Ascending aorta (tissue), 2 donors: Measurements from ENCODE around the gene GSAP. TPM values are rescaled to one million over a fixed set of nuclear protein-coding genes. Genes with fewer than 3 reads are reported as not detected.

Experiments
- DNase-seq, 2 donors: peaks; one replicate each; pipeline ENCODE4 v3.0.0-alpha.2; 2019; ENCODE audit warnings: low spot score in 2 of 2
- H3K27ac ChIP-seq, 2 donors: fragments of 200-600 bp; sonication (generic); one replicate each; pipeline ENCODE4 v1.5.1; 2016 to 2017; ENCODE audit warnings: mild to moderate bottlenecking in 1 of 2
- H3K27me3 ChIP-seq: fragments of 200-600 bp; sonication (generic); one replicate; pipeline ENCODE4 v1.5.1; 2017
- H3K36me3 ChIP-seq, 2 donors: fragments of 200-600 bp; sonication (generic); one replicate each; pipeline ENCODE4 v1.5.1; 2016
- H3K4me1 ChIP-seq, 2 donors: fragments of 200-600 bp; sonication (generic); one replicate each; pipeline ENCODE4 v1.5.1; 2016 to 2017; ENCODE audit warnings: mild to moderate bottlenecking in 1 of 2
- H3K4me3 ChIP-seq, 2 donors: fragments of 200-600 bp; sonication (generic); one replicate each; pipeline ENCODE4 v1.5.1; 2016 to 2017; ENCODE audit warnings: mild to moderate bottlenecking in 1 of 2
- H3K9me3 ChIP-seq, 2 donors: fragments of 200-600 bp; sonication (generic); one replicate each; pipeline ENCODE4 v1.5.1; 2016
- intact Hi-C: fragments of 100-400 bp; cut with DNase I; formaldehyde crosslinking; loops from one replicate; pipeline ENCODE4 v1.15.1; 2023
- total RNA-seq: library from RNA; depleted of rRNA; stranded (reverse); fragments of >200 nt; gene quantifications from one replicate; pipeline ENCODE4 v1.1.0, GENCODE V29; 2016
- TF ChIP-seq, protein P1 (sequence below), 3 experiments: fragments of 200-600 bp in 2 of 3; fragments of 450-650 bp in 1 of 3; sonication (generic) in 2 of 3; IDR thresholded peaks; one replicate each; pipeline ENCODE4 v1.5.1; 2016 to 2019; ENCODE audit warnings: antibody characterized with exemption in 3 of 3, mild to moderate bottlenecking in 1 of 3, moderate library complexity in 1 of 3

GSAP gene
- total RNA-seq, 1 donor from 2014 or later = 10.9 TPM

DNA sequence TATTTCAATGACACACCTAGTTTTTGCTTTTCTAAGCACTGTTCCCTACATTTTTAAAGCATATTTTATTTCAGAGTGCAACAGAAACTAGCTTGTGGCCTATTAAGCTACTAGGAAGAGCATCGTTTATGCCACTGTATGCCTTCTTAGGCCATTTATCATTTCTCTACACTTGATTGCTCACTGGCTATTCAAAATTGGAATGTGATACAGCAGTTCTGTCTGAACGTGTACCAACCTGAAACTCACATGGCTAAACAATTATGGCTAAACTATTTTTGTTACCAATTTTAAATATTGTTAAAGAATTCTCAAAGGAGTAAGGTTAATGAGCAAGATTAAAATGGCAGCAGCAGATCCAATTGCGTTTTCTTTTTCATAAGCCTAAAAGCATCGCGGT lies 105.2 kb downstream of the GSAP start:
- intact Hi-C loops = no loop called here
- no peak for DNase-seq
- peaks cover 9 to 33% of the 10 kb centered on the region in 2 donors for H3K4me1 ChIP-seq
- H3K9me3 ChIP-seq = no peaks in the 10 kb centered on the region
- H3K27me3 ChIP-seq = no peaks in the 10 kb centered on the region
- TF ChIP-seq, protein P1, sequence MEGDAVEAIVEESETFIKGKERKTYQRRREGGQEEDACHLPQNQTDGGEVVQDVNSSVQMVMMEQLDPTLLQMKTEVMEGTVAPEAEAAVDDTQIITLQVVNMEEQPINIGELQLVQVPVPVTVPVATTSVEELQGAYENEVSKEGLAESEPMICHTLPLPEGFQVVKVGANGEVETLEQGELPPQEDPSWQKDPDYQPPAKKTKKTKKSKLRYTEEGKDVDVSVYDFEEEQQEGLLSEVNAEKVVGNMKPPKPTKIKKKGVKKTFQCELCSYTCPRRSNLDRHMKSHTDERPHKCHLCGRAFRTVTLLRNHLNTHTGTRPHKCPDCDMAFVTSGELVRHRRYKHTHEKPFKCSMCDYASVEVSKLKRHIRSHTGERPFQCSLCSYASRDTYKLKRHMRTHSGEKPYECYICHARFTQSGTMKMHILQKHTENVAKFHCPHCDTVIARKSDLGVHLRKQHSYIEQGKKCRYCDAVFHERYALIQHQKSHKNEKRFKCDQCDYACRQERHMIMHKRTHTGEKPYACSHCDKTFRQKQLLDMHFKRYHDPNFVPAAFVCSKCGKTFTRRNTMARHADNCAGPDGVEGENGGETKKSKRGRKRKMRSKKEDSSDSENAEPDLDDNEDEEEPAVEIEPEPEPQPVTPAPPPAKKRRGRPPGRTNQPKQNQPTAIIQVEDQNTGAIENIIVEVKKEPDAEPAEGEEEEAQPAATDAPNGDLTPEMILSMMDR (IDR thresholded peaks at IDR 0.05) = no peak
- no peak overlapping the region for H3K4me3 ChIP-seq
- H3K27ac ChIP-seq = peak overlapping the region; percentile 57 to 63
- H3K36me3 ChIP-seq = peaks cover 0 to 3% of the 10 kb centered on the region in 2 donors

DNA sequence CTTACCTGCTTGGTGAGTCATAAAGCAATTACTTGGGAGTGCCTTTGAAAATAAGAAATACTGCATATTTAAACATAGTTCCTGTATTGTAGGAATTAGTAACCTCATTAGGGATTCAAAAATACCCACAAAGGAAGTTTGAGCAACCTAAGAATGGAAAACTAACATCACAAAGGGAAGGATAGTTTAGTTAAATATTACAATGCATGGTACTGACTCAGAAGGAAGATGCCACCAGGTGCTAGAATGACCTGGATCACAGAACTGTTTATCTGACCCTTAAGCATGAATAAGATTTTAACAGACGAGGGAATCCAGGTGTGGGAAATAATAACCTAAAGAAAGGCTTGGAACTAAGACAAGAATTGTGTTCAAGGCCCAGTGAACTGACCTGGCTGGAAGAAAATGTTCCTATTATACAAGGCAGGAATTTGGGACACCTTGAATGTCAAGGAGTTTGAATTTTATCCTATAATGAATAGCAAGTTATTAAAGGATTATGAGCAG lies 106.4 kb downstream of the GSAP start:
- H3K9me3 ChIP-seq = no peaks in the 10 kb centered on the region
- intact Hi-C loops = no loop called here
- peaks cover 0 to 3% of the 10 kb centered on the region in 2 donors for H3K36me3 ChIP-seq
- TF ChIP-seq, protein P1 (IDR thresholded peaks at IDR 0.05) = no peak
- H3K4me1 ChIP-seq = peaks cover 9 to 36% of the 10 kb centered on the region in 2 donors
- no peaks in the 10 kb centered on the region for H3K27me3 ChIP-seq
- no peak for DNase-seq
- no peak overlapping the region for H3K4me3 ChIP-seq
- H3K27ac ChIP-seq = peak overlapping the region; percentile 57 to 63

DNA sequence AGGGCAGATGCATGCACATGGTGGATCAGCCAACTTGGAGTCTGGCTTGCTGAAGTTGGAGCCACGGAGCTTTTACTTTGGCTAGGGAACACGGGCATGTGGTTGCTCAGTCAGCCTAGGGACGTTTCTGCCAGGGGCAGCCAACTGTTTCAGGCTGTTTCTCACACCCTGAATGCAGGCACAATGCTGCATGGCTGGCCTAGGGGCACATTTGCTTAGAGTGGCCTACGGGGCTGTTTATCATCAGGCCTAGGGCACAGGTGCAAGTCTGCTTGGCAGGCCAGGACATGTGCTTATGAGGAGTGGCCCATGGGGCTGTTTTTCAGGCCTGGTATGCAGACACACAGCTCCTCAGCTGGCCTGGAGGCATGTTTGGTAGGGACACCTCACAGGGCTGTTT lies 107.4 kb downstream of the GSAP start:
- intact Hi-C loops = no loop called here
- TF ChIP-seq, protein P1 (IDR thresholded peaks at IDR 0.05) = no peak
- DNase-seq = no peak
- Histone ChIP-seq H3K27ac (peak overlapping the region; percentile 57 to 63), H3K4me1 (peaks cover 5 to 28% of the 10 kb centered on the region in 2 donors), H3K27me3 (no peaks in the 10 kb centered on the region), H3K36me3 (peaks cover 0 to 3% of the 10 kb centered on the region in 2 donors), H3K9me3 (no peaks in the 10 kb centered on the region), H3K4me3 (no peak overlapping the region)

DNA sequence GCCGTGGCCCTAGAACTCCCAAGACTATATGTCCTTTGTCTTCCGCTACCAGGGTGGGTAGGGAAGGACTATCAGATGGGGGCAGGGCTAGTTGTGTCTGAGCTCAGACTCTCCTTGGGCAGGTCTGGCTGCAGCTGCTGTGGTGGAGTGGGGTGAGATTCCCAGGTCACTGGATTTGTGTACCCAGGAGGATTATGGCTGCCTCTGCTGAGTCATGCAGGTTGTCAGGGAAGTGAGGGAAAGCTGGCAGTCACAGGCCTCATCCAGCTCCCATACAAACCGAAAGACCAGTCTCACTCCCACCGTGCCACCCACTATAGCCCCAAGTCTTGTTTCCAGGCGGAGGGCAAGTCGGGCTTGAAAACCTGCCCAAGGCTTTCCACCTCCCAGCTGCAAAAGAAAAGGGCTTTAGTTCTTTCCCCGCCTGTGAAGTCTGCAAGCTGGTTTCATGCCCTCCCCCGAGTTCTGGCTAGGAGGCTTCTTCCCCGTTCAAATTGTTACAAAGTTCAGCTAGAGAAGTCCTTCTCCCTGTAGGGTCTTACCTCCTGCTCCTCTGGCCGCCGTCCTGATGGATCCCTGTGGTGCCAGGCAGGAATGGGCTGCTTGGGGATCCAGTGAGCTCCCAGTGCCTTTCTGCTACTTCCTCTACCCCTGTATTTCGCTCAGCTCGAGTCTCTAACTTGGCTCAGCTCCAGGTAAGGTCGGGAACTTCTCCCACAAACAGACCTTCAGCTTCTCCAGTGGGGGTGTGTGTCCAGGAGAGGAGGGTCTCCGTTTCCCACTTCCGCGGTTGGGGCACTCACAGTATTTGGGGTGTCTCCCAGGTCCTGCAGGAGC lies 109.7 kb downstream of the GSAP start:
- no peak overlapping the region for H3K4me3 ChIP-seq
- H3K27ac ChIP-seq = peak overlapping the region; percentile 10 to 43
- TF ChIP-seq, protein P1 (IDR thresholded peaks at IDR 0.05) = no peak

DNA sequence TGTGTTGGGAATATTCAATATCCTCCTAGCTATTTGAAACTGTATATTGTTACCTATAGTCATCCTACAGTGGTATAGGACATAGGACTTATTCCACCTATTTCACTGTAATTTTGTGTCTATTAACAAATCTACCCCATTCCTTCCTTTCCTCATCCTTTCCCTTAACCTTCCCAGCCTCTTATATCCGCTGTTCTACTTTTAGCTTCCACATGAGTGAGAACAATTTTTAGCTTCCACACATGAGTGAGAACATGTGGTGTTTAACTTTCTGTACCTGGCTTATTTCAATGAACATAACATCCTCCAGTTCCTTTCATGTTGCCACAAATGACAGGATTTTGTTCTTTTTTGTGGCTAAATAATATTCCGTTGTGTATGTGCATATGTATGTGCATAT lies 120.6 kb downstream of the GSAP start:
- Histone ChIP-seq H3K4me1 (no peaks in the 10 kb centered on the region), H3K27me3 (no peaks in the 10 kb centered on the region), H3K9me3 (peaks cover 0 to 5% of the 10 kb centered on the region in 2 donors), H3K27ac (no peak overlapping the region), H3K36me3 (peaks cover 13 to 20% of the 10 kb centered on the region in 2 donors), H3K4me3 (no peak overlapping the region)
- TF ChIP-seq, protein P1 (IDR thresholded peaks at IDR 0.05) = no peak
- no peak for DNase-seq
- intact Hi-C loops = no loop called here

More for the DNA sequence above, 109.7 kb downstream of the GSAP start:
- H3K9me3 ChIP-seq = no peaks in the 10 kb centered on the region
- DNase-seq = no peak
- peaks cover 0 to 3% of the 10 kb centered on the region in 2 donors for H3K36me3 ChIP-seq
- H3K4me1 ChIP-seq = peaks cover 0 to 19% of the 10 kb centered on the region in 2 donors
- intact Hi-C loops = no loop called here
- no peaks in the 10 kb centered on the region for H3K27me3 ChIP-seq
